Tibial artery (tissue), 4 donors: ENCODE data around the gene ADCY5.
"Not testable (repeated sequence)": the region's sequence is repeated elsewhere in the genome, so short reads cannot be mapped to it uniquely, and the experiment has no call there.

Source experiments
- DNase-seq, 2 donors: peaks; one replicate each; pipeline ENCODE4 v3.0.0-alpha.2; 2019
- H3K27ac ChIP-seq, 2 donors: fragments of 200-600 bp; sonication (generic) in 1 of 2; 1 replicate in 1 of 2; 2 replicates in 1 of 2; pipeline ENCODE4 v1.5.1; 2018 to 2019; ENCODE audit warnings: mild to moderate bottlenecking in 1 of 2
- H3K27me3 ChIP-seq, 2 donors: fragments of 200-600 bp; sonication (generic) in 1 of 2; one replicate each; pipeline versions ENCODE4 v1.5.1 to v1.6.0; 2016 to 2019
- H3K36me3 ChIP-seq, 3 donors: fragments of 200-600 bp; sonication (generic) in 2 of 3; one replicate each; pipeline ENCODE4 v1.5.1; 2016 to 2019; ENCODE audit warnings: mild to moderate bottlenecking in 2 of 3
- H3K4me1 ChIP-seq, 4 donors: fragments of 200-600 bp; sonication (generic) in 2 of 4; 1 replicate in 3 of 4; 2 replicates in 1 of 4; pipeline ENCODE4 v1.5.1; 2016 to 2019
- H3K4me3 ChIP-seq, 2 donors: fragments of 200-600 bp; sonication (generic) in 1 of 2; 1 replicate in 1 of 2; 2 replicates in 1 of 2; pipeline ENCODE4 v1.5.1; 2018 to 2019; ENCODE audit warnings: mild to moderate bottlenecking in 2 of 2
- H3K9me3 ChIP-seq, 3 donors: fragments of 200-600 bp; sonication (generic) in 1 of 3; one replicate each; pipeline ENCODE4 v1.5.1; 2016 to 2019
- CTCF ChIP-seq, 2 experiments: fragments of 200-600 bp in 1 of 2; fragments of 450-650 bp in 1 of 2; IDR thresholded peaks; one replicate each; pipeline ENCODE4 v1.5.1; 2017 to 2019; ENCODE audit warnings: antibody characterized with exemption in 2 of 2, mild to moderate bottlenecking in 1 of 2, moderate library complexity in 1 of 2
- intact Hi-C: fragments of 100-400 bp; cut with DNase I; formaldehyde crosslinking; loops from one replicate; pipeline ENCODE4 v1.15.0; 2023; ENCODE audit warnings: low total_unique reads

ADCY5 gene

DNA sequence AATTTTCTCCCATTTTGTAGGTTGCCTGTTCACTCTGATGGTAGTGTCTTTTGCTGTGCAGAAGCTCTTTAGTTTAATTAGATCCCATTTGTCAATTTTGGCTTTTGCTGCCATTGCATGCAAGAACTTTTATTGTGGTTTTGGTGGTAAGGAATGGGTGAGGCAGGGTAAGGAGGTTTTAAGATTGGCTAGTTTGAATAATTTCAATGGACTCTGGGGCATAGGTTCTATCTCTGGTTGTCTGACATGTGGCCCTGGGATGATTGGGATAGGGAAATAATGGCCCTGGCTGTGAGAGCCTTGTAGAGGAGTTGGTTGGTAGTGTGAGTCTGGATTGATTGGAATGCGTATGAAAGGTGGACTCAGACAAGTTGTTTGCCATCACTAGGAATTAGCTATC is 209.1 kb downstream of the ADCY5 start:
- no peak overlapping the region for H3K27ac ChIP-seq
- no peaks in the 10 kb centered on the region for H3K27me3 ChIP-seq
- no peaks in the 10 kb centered on the region for H3K9me3 ChIP-seq
- no peak for DNase-seq
- peaks cover 4 to 8% (median 5%) of the 10 kb centered on the region in 3 donors for H3K36me3 ChIP-seq
- no peak for TF ChIP-seq CTCF (IDR thresholded peaks at IDR 0.05)
- no peak overlapping the region for H3K4me3 ChIP-seq
- intact Hi-C loops: no loop called here
- peaks cover 0 to 10% (median 0%) of the 10 kb centered on the region in 4 donors for H3K4me1 ChIP-seq

GRCh38 chr3:123239186-123239585 is 209.7 kb downstream of the ADCY5 start:
- not testable (repeated sequence) for H3K4me3 ChIP-seq, H3K27ac ChIP-seq, DNase-seq

GRCh38 chr3:123236902-123237301 is 212.0 kb downstream of the ADCY5 start:
- H3K27me3 ChIP-seq: no peaks in the 10 kb centered on the region
- no peak for DNase-seq
- intact Hi-C loops: no loop called here

More at GRCh38 chr3:123239186-123239585, 209.7 kb downstream of the ADCY5 start:
- H3K36me3 ChIP-seq, H3K4me1 ChIP-seq, intact Hi-C loops, H3K27me3 ChIP-seq, H3K9me3 ChIP-seq: not testable (repeated sequence)

More at GRCh38 chr3:123236902-123237301, 212.0 kb downstream of the ADCY5 start:
- H3K27ac ChIP-seq: no peak overlapping the region
- no peak overlapping the region for H3K4me3 ChIP-seq
- peaks cover 1 to 16% (median 5%) of the 10 kb centered on the region in 3 donors for H3K36me3 ChIP-seq
- TF ChIP-seq CTCF (IDR thresholded peaks at IDR 0.05): no peak
- H3K4me1 ChIP-seq: no peaks in the 10 kb centered on the region
- H3K9me3 ChIP-seq: no peaks in the 10 kb centered on the region
